Aorta (tissue), 5 donors: ENCODE measurements around the gene SLIT3. TPM values are rescaled to one million over a fixed set of nuclear protein-coding genes. Genes with fewer than 3 reads are reported as not detected.

Experiments
- ATAC-seq: fragments of 200-7000 bp; cut with Tn5 transposase; one replicate; pipeline ENCODE4 v1.9.1; 2022; ENCODE audit warnings: moderate library complexity; ENCODE audit not compliant: low FRiP score
- DNase-seq, 2 donors: peaks; one replicate each; pipeline ENCODE4 v3.0.0-alpha.2; 2020
- H3K27ac ChIP-seq, 2 donors: one replicate each; pipeline ENCODE4 v1.5.1; 2013; ENCODE audit warnings: low read length in 2 of 2, mild to moderate bottlenecking in 2 of 2, moderate library complexity in 2 of 2, control low read depth in 1 of 2, inconsistent platforms in 1 of 2, low read depth in 1 of 2
- H3K27me3 ChIP-seq, 2 donors: one replicate each; pipeline ENCODE4 v1.6.1; 2013; ENCODE audit warnings: control low read depth in 1 of 2, low read length in 1 of 2, mild to moderate bottlenecking in 1 of 2, moderate library complexity in 1 of 2; ENCODE audit not compliant: insufficient read depth in 2 of 2, control insufficient read depth in 1 of 2
- H3K36me3 ChIP-seq, 2 donors: one replicate each; pipeline ENCODE4 v1.6.1; 2013; ENCODE audit warnings: control low read depth in 1 of 2, low read length in 1 of 2, mild to moderate bottlenecking in 1 of 2; ENCODE audit not compliant: insufficient read depth in 2 of 2, control insufficient read depth in 1 of 2
- H3K4me1 ChIP-seq, 2 donors: one replicate each; pipeline ENCODE4 v1.6.1; 2013; ENCODE audit warnings: low read length in 2 of 2, control low read depth in 1 of 2, mild to moderate bottlenecking in 1 of 2, moderate library complexity in 1 of 2; ENCODE audit not compliant: insufficient read depth in 2 of 2, control insufficient read depth in 1 of 2
- H3K4me3 ChIP-seq, 2 donors: one replicate each; pipeline ENCODE4 v1.5.1; 2013; ENCODE audit warnings: low read length in 2 of 2, control low read depth in 1 of 2, mild to moderate bottlenecking in 1 of 2
- H3K9me3 ChIP-seq: one replicate; pipeline ENCODE4 v1.6.1; 2013; ENCODE audit warnings: mild to moderate bottlenecking, low read length; ENCODE audit not compliant: control insufficient read depth
- WGBS, 2 donors: extraction: QIAGEN DNeasy Blood & Tissue Kit; methylation state at CpG; one replicate each; pipeline ENCODE4 v1.1.7; 2013; 5-methylcytosine and 5-hydroxymethylcytosine counted together
- intact Hi-C, 2 donors: fragments of 100-400 bp; cut with DNase I; formaldehyde crosslinking; loops; one replicate each; pipeline versions ENCODE4 v1.14.2 to v1.15.0; 2022
- polyA plus RNA-seq, 2 donors: library from polyadenylated mRNA; stranded (reverse); fragments of 200-250 nt; gene quantifications; one replicate each; pipeline ENCODE4 v1.2.3, GENCODE V29; 2013
- total RNA-seq, 2 donors: library from RNA; stranded (reverse); fragmentation: NEBNext Ultra II Directional; extraction: Animal tissue kit (Norgen Biotek cat#: 25700); gene quantifications; one replicate each; pipeline ENCODE4 v1.2.1, GENCODE V29; 2021
- donor health status: healthy with polysubstance abuse.
- donor health status: Bipolar disorder and iron deficiency.
- donor health status: DM: no; HTN: no; CAD: no.
- donor health status: DM: no; HTN: no; CAD: no.
- donor health status: DM: yes; HTN: yes; CAD: no.

SLIT3 gene
- total and polyA plus RNA-seq, 4 donors = 8.6 to 108 (median 77.0) TPM

- H3K4me1 ChIP-seq = no peaks in the 10 kb centered on the region
- WGBS, 2 donors = 94 to 96% methylated on average over 3 of the region's 3 CpGs
Measured at GRCh38 chr5:168976311-168976970, 324.5 kb downstream of the SLIT3 start.

DNA sequence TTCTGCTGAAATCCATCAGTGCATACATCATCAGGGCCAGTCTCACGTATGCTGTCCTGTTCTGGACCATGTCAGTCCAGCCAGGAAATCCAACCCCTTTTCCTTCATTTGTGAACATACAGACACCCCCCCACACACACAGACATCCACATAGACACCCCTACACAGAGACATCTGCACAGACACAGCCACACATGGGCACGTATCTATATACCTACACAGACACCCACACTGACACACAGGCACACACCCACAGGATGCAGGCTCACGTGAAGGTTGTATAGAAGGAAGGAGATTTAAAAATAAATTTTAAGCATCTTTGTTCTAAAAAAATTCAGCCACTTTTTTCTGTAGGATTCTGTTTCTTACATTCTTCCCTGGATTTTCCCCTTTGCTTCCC lies 325.6 kb downstream of the SLIT3 start:
- Histone ChIP-seq H3K27me3 (no peaks in the 10 kb centered on the region), H3K36me3 (no peaks in the 10 kb centered on the region), H3K9me3 (no peaks in the 10 kb centered on the region), H3K27ac (no peak overlapping the region), H3K4me1 (no peaks in the 10 kb centered on the region), H3K4me3 (no peak overlapping the region)
- 90 to 92% methylated on average over 3 of the region's 3 CpGs for WGBS, 2 donors
- ATAC-seq (no peak), DNase-seq (no peak)
- intact Hi-C loops = no loop called here

More at GRCh38 chr5:168976311-168976970, 324.5 kb downstream of the SLIT3 start:
- Histone ChIP-seq H3K36me3 (no peaks in the 10 kb centered on the region), H3K4me3 (no peak overlapping the region), H3K27me3 (no peaks in the 10 kb centered on the region), H3K9me3 (no peaks in the 10 kb centered on the region), H3K27ac (no peak overlapping the region)
- ATAC-seq (no peak), DNase-seq (no peak)
- intact Hi-C loops = no loop called here

DNA sequence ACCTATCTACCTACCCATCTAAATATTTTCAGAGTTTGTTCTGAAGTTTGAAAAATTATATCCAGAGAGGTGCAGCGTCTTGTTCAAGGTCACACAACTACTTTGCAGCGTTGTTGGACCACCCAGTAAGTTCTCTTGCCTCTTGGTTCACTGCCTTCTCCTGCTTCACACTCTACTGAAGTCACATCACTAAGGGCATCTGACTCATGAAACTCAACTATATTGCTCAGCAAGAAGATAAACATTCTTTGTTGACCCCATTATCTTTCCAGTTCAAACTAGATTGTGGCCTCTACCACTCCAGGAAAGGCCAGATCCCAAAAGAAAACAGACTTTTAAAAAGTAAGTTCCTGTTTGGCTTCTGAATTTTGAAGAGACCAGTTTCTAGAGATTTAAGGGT lies 326.9 kb downstream of the SLIT3 start:
- DNase-seq = no peak
- WGBS, 2 donors = 85 to 88% methylated on average over 2 of the region's 2 CpGs
- ATAC-seq = no peak
- no peaks in the 10 kb centered on the region for H3K27me3 ChIP-seq
- H3K27ac ChIP-seq = no peak overlapping the region
- H3K4me3 ChIP-seq = no peak overlapping the region
- H3K9me3 ChIP-seq = no peaks in the 10 kb centered on the region
- no peaks in the 10 kb centered on the region for H3K4me1 ChIP-seq
- intact Hi-C loops = no loop called here
- no peaks in the 10 kb centered on the region for H3K36me3 ChIP-seq

- WGBS, 2 donors = 77 to 90% methylated on average over 3 of the region's 3 CpGs
- no peak for ATAC-seq
- intact Hi-C loops = no loop called here
Measured at GRCh38 chr5:168972731-168973130, 328.2 kb downstream of the SLIT3 start.

GRCh38 chr5:168971100-168971499 lies 329.8 kb downstream of the SLIT3 start:
- no peaks in the 10 kb centered on the region for H3K36me3 ChIP-seq
- H3K27me3 ChIP-seq = no peaks in the 10 kb centered on the region
- intact Hi-C loops = no loop called here
- no peak for DNase-seq
- H3K27ac ChIP-seq = no peak overlapping the region
- no peaks in the 10 kb centered on the region for H3K9me3 ChIP-seq
- 94 to 95% methylated on average over 4 of the region's 4 CpGs for WGBS, 2 donors
- no peaks in the 10 kb centered on the region for H3K4me1 ChIP-seq
- ATAC-seq = no peak
- no peak overlapping the region for H3K4me3 ChIP-seq

More at GRCh38 chr5:168972731-168973130, 328.2 kb downstream of the SLIT3 start:
- no peak overlapping the region for H3K4me3 ChIP-seq
- H3K27ac ChIP-seq = no peak overlapping the region
- no peaks in the 10 kb centered on the region for H3K27me3 ChIP-seq
- no peaks in the 10 kb centered on the region for H3K9me3 ChIP-seq
- H3K36me3 ChIP-seq = no peaks in the 10 kb centered on the region
- DNase-seq = no peak
- H3K4me1 ChIP-seq = no peaks in the 10 kb centered on the region

GRCh38 chr5:168969326-168969886 lies 331.5 kb downstream of the SLIT3 start:
- ATAC-seq (no peak), DNase-seq (no peak)
- no peak overlapping the region for H3K4me3 ChIP-seq
- intact Hi-C loops = no loop called here
- H3K27me3 ChIP-seq = no peaks in the 10 kb centered on the region
- no peaks in the 10 kb centered on the region for H3K4me1 ChIP-seq
- WGBS, 2 donors = 84 to 90% methylated on average over 8 of the region's 8 CpGs
- H3K9me3 ChIP-seq = no peaks in the 10 kb centered on the region
- no peaks in the 10 kb centered on the region for H3K36me3 ChIP-seq
- H3K27ac ChIP-seq = no peak overlapping the region

- Histone ChIP-seq H3K36me3 (no peaks in the 10 kb centered on the region), H3K4me3 (no peak overlapping the region), H3K9me3 (no peaks in the 10 kb centered on the region), H3K4me1 (no peaks in the 10 kb centered on the region), H3K27me3 (no peaks in the 10 kb centered on the region), H3K27ac (no peak overlapping the region)
- 84 to 91% methylated on average over 7 of the region's 7 CpGs for whole genome bisulfite sequencing, 2 donors
- ATAC-seq = no peak
- DNase-seq = no peak
- intact Hi-C loops = no loop called here
Measured at GRCh38 chr5:168967882-168968620, 332.9 kb downstream of the SLIT3 start.

DNA sequence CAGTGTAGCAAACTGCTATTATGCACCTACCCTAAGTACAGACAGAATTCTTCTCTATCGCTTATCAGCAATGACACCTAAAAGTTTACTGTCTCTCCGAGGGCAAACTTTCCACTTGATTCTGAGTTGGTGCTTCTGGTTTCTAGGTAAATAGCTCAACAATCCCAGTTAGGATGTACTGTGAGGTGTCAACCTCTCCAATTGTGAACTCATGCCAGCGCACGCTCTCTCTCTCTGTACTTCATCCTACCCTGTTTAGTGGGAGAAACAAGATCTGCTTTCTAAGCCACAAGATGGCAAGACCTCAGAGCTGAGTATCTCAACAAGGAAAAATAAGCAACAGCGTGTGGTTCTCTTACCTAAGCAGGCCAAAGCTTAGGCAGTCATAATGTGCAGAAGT lies 335.3 kb downstream of the SLIT3 start:
- ATAC-seq (no peak), DNase-seq (no peak)
- WGBS, 2 donors = 95% methylated on average over 5 of the region's 5 CpGs
- H3K4me1 ChIP-seq = no peaks in the 10 kb centered on the region
- H3K4me3 ChIP-seq = no peak overlapping the region
- no peaks in the 10 kb centered on the region for H3K27me3 ChIP-seq
- intact Hi-C loops = no loop called here
- H3K27ac ChIP-seq = no peak overlapping the region
- H3K9me3 ChIP-seq = no peaks in the 10 kb centered on the region
- H3K36me3 ChIP-seq = no peaks in the 10 kb centered on the region

GRCh38 chr5:168964182-168964581 lies 336.8 kb downstream of the SLIT3 start:
- no peaks in the 10 kb centered on the region for H3K4me1 ChIP-seq
- no peaks in the 10 kb centered on the region for H3K27me3 ChIP-seq
- intact Hi-C loops = no loop called here
- 69 to 72% methylated on average over 3 of the region's 3 CpGs for WGBS, 2 donors
- ATAC-seq (no peak), DNase-seq (no peak)
- no peaks in the 10 kb centered on the region for H3K9me3 ChIP-seq
- H3K36me3 ChIP-seq = no peaks in the 10 kb centered on the region
- no peak overlapping the region for H3K4me3 ChIP-seq
- no peak overlapping the region for H3K27ac ChIP-seq
